Keratinocyte (primary cell): ENCODE measurements around the gene NUP210L. TPM values are rescaled to one million over a fixed set of nuclear protein-coding genes. Genes with fewer than 3 reads are reported as not detected.

Experiments
- DNase-seq: peaks from one replicate; pipeline ENCODE4 v3.0.0-alpha.2; 2011; ENCODE audit warnings: low read depth, missing footprints, low spot score
- FAIRE-seq: peaks from 2 replicates; lab custom pipeline; 2011; peaks lifted over from hg19 to GRCh38; lab: Jason Lieb, UNC
- H2AFZ ChIP-seq: 2 replicates; pipeline ENCODE4 v1.6.0; 2012; ENCODE audit warnings: low read length, control low read depth, inconsistent platforms; ENCODE audit not compliant: control insufficient read depth
- H3K27ac ChIP-seq: 2 replicates; pipeline ENCODE4 v1.5.1; 2011; ENCODE audit warnings: low read length; ENCODE audit not compliant: control insufficient read depth, insufficient read depth
- H3K27me3 ChIP-seq: 3 replicates; pipeline ENCODE4 v1.6.0; 2011; ENCODE audit warnings: low read length; ENCODE audit not compliant: control insufficient read depth, insufficient read depth; ENCODE audit errors: extremely low read depth
- H3K36me3 ChIP-seq, 2 experiments: 2 replicates in 1 of 2; 3 replicates in 1 of 2; pipeline ENCODE4 v1.5.1; 2011; ENCODE audit warnings: low read length in 2 of 2, mild to moderate bottlenecking in 1 of 2; ENCODE audit not compliant: control insufficient read depth in 2 of 2, insufficient read depth in 2 of 2; ENCODE audit errors: extremely low read depth in 1 of 2
- H3K4me1 ChIP-seq: 3 replicates; pipeline ENCODE4 v1.5.1; 2011; ENCODE audit warnings: low read length; ENCODE audit not compliant: control insufficient read depth, insufficient read depth; ENCODE audit errors: extremely low read depth
- H3K4me2 ChIP-seq: 3 replicates; pipeline ENCODE4 v1.6.0; 2011; ENCODE audit warnings: low read depth, low read length; ENCODE audit not compliant: control insufficient read depth, insufficient read depth; ENCODE audit errors: extremely low read depth
- H3K4me3 ChIP-seq, 3 experiments: fragments of 200-600 bp in 1 of 3; sonication (generic) in 1 of 3; 2 replicates in 2 of 3; 3 replicates in 1 of 3; pipeline ENCODE4 v1.5.1; 2011 to 2016; ENCODE audit warnings: low read length in 3 of 3, mild to moderate bottlenecking in 3 of 3, control low read depth in 2 of 3, inconsistent platforms in 1 of 3, low read depth in 1 of 3, mixed read lengths in 1 of 3, mixed run types in 1 of 3, moderate library complexity in 1 of 3; ENCODE audit not compliant: control insufficient read depth in 2 of 3, insufficient read depth in 2 of 3; ENCODE audit errors: extremely low read depth in 1 of 3
- H3K79me2 ChIP-seq: 2 replicates; pipeline ENCODE4 v1.6.0; 2012; ENCODE audit warnings: low read length; ENCODE audit not compliant: control insufficient read depth, insufficient read depth
- H3K9ac ChIP-seq: 3 replicates; pipeline ENCODE4 v1.6.0; 2011; ENCODE audit warnings: low read length; ENCODE audit not compliant: control insufficient read depth, insufficient read depth; ENCODE audit errors: extremely low read depth
- H3K9me1 ChIP-seq: 3 replicates; pipeline ENCODE4 v1.6.0; 2011; ENCODE audit warnings: low read length; ENCODE audit not compliant: control insufficient read depth, insufficient read depth; ENCODE audit errors: extremely low read depth
- H3K9me3 ChIP-seq: 2 replicates; pipeline ENCODE4 v1.5.1; 2012; ENCODE audit warnings: low read depth, low read length; ENCODE audit not compliant: control insufficient read depth
- H4K20me1 ChIP-seq: 3 replicates; pipeline ENCODE4 v1.6.0; 2011; ENCODE audit warnings: low read length; ENCODE audit not compliant: control insufficient read depth, insufficient read depth; ENCODE audit errors: extremely low read depth
- EZH2 ChIP-seq: IDR thresholded peaks from one replicate; pipeline ENCODE4 v1.6.1; 2012; ENCODE audit warnings: inconsistent platforms, mild to moderate bottlenecking, low read length, moderate library complexity
- dilution Hi-C: fragments of 300-500 bp; cut with MboI; formaldehyde crosslinking; loops from one replicate; pipeline ENCODE4 v1.7.0; 2020; ENCODE audit warnings: low sequenced_read_pairs; ENCODE audit not compliant: extremely low pct_ligation_motif_present
- polyA plus RNA-seq, 5 experiments: library from polyadenylated mRNA; depleted of rRNA in 3 of 5; stranded (reverse) in 3 of 5; stranded (forward) in 1 of 5; unstranded in 1 of 5; fragments of >200 nt; gene quantifications; 1 replicate in 1 of 5; 2 replicates in 3 of 5; 3 replicates in 1 of 5; pipeline versions ENCODE4 v1.2.1 to v1.2.3, GENCODE V29; 2011 to 2012; ENCODE audit warnings: missing spikeins in 2 of 5, low read depth in 1 of 5, low replicate concordance in 1 of 5
- TF ChIP-seq, protein P1 (sequence below), 3 experiments: IDR thresholded peaks in 1 of 3; conservative IDR thresholded peaks in 1 of 3; optimal IDR thresholded peaks in 1 of 3; 2 replicates in 2 of 3; 3 replicates in 1 of 3; pipeline versions ENCODE3 to v1.5.1; 2011; ENCODE audit warnings: low read length in 3 of 3, mild to moderate bottlenecking in 3 of 3, moderate library complexity in 2 of 3, control low read depth in 1 of 3, inconsistent platforms in 1 of 3; ENCODE audit not compliant: insufficient read depth in 2 of 3; ENCODE audit errors: extremely low read depth in 1 of 3

NUP210L gene
- polyA plus RNA-seq, 1 donor (not counting 4 experiments of a cell fraction or from before 2014, with no cell fraction given), result 0.01 TPM

DNA sequence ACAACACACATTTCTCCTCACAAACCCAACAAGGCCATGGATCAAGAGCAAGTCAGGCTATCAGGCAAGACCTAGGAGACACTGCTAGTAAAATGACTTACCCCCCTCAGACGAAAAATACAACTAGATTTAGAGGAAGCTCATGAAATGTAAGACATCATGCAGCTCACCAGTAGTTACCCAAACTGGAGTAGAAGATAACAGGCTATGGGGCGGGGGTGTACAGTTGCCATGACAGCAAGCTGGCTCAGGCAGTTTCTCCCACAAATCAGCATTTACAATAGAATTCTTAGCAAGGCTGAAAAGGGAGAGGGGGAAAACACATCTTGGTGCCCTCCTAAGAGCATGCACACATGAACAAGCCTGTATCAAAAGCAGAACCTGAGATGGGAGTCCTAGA, 23.1 kb upstream of the NUP210L start:
- FAIRE-seq (no peak), DNase-seq (no peak)
- dilution Hi-C loops, result no loop called here
- Histone ChIP-seq H3K79me2 (peaks cover 94% of the 10 kb centered on the region), H3K9me3 (no peaks in the 10 kb centered on the region), H3K4me2 (peak overlapping the region; percentile 34), H3K4me3 (no peak overlapping the region), H2AFZ (no peak overlapping the region), H3K36me3 (peaks cover 15 to 29% of the 10 kb centered on the region in 2 experiments), H3K27ac (no peak overlapping the region), H3K4me1 (peaks cover 46% of the 10 kb centered on the region), H4K20me1 (peaks cover 76% of the 10 kb centered on the region), H3K27me3 (no peaks in the 10 kb centered on the region), H3K9ac (no peak overlapping the region), H3K9me1 (peaks cover 5% of the 10 kb centered on the region)
- no peak for TF ChIP-seq EZH2
- TF ChIP-seq, protein P1, sequence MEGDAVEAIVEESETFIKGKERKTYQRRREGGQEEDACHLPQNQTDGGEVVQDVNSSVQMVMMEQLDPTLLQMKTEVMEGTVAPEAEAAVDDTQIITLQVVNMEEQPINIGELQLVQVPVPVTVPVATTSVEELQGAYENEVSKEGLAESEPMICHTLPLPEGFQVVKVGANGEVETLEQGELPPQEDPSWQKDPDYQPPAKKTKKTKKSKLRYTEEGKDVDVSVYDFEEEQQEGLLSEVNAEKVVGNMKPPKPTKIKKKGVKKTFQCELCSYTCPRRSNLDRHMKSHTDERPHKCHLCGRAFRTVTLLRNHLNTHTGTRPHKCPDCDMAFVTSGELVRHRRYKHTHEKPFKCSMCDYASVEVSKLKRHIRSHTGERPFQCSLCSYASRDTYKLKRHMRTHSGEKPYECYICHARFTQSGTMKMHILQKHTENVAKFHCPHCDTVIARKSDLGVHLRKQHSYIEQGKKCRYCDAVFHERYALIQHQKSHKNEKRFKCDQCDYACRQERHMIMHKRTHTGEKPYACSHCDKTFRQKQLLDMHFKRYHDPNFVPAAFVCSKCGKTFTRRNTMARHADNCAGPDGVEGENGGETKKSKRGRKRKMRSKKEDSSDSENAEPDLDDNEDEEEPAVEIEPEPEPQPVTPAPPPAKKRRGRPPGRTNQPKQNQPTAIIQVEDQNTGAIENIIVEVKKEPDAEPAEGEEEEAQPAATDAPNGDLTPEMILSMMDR (optimal IDR thresholded peaks at IDR 0.05 in 1 of 3, IDR thresholded peaks at IDR 0.05 in 1 of 3, conservative IDR thresholded peaks at IDR 0.05 in 1 of 3; ENCODE audit: extremely low read depth in 1 of 3, insufficient read depth in 2 of 3, low read length in 3 of 3), result no peak

GRCh38 chr1:154176337-154176736, 21.5 kb upstream of the NUP210L start:
- no peak overlapping the region for H2AFZ ChIP-seq
- peaks cover 70% of the 10 kb centered on the region for H4K20me1 ChIP-seq
- no peaks in the 10 kb centered on the region for H3K27me3 ChIP-seq
- TF ChIP-seq, protein P1 (optimal IDR thresholded peaks at IDR 0.05 in 1 of 3, IDR thresholded peaks at IDR 0.05 in 1 of 3, conservative IDR thresholded peaks at IDR 0.05 in 1 of 3; ENCODE audit: extremely low read depth in 1 of 3, insufficient read depth in 2 of 3, low read length in 3 of 3), result no peak
- no peak for TF ChIP-seq EZH2
- dilution Hi-C loops, result no loop called here
- FAIRE-seq, result no peak
- peaks cover 41% of the 10 kb centered on the region for H3K4me1 ChIP-seq
- no peak overlapping the region for H3K4me2 ChIP-seq
- H3K4me3 ChIP-seq, result no peak overlapping the region
- peaks cover 93% of the 10 kb centered on the region for H3K79me2 ChIP-seq
- H3K9me1 ChIP-seq, result peaks cover 5% of the 10 kb centered on the region
- no peak overlapping the region for H3K9ac ChIP-seq
- H3K36me3 ChIP-seq, result peaks cover 30 to 45% of the 10 kb centered on the region in 2 experiments
- no peak for DNase-seq
- no peaks in the 10 kb centered on the region for H3K9me3 ChIP-seq
- H3K27ac ChIP-seq, result no peak overlapping the region
